K562 (cell line): ENCODE results near the gene CBX8.

Source experiments
- ARHGAP35 ChIP-seq: fragments of 450-650 bp; IDR thresholded peaks from 2 replicates; pipeline ENCODE4 v1.6.1; 2018; ENCODE audit not compliant: partially characterized antibody
- ATF2 ChIP-seq: sonication (generic); formaldehyde crosslinking; IDR thresholded peaks from 2 replicates; pipeline ENCODE4 v1.8.1; 2022; ENCODE audit warnings: missing genetic modification reagents
- HMGN3 ChIP-seq: IDR thresholded peaks from 2 replicates; pipeline ENCODE4 v1.6.1; 2011; ENCODE audit warnings: borderline replicate concordance, low read depth, mild to moderate bottlenecking, mixed read lengths, low read length; ENCODE audit not compliant: insufficient read length; ENCODE audit errors: extremely low read depth
- KLF16 ChIP-seq: IDR thresholded peaks from 2 replicates; pipeline ENCODE4 v1.6.1; 2016; ENCODE audit warnings: antibody characterized with exemption
- NFXL1 ChIP-seq: fragments of 450-650 bp; formaldehyde crosslinking; IDR thresholded peaks from 2 replicates; pipeline ENCODE4 v1.4.0; 2021; ENCODE audit warnings: mild to moderate bottlenecking
- SMARCC2 ChIP-seq: fragments of 450-650 bp; IDR thresholded peaks from 2 replicates; pipeline ENCODE4 v1.6.1; 2017; ENCODE audit warnings: antibody characterized with exemption, moderate library complexity, mild to moderate bottlenecking, low read depth
- ZC3H8 ChIP-seq: fragments of 450-650 bp; IDR thresholded peaks from 2 replicates; pipeline ENCODE4 v1.6.1; 2017
- ZNF347 ChIP-seq: fragments of 450-650 bp; formaldehyde crosslinking; IDR thresholded peaks from 2 replicates; pipeline ENCODE4 v1.4.0; 2020; ENCODE audit warnings: low read depth, mild to moderate bottlenecking, moderate library complexity

- no peak for TF ChIP-seq ARHGAP35
- no peak for TF ChIP-seq ZC3H8
- no peak for TF ChIP-seq ATF2 (CRISPR knock-in tag)
- TF ChIP-seq KLF16 = no peak
- no peak for TF ChIP-seq HMGN3
- no peak for TF ChIP-seq NFXL1 (CRISPR knock-in tag)
- TF ChIP-seq SMARCC2 = no peak
- no peak for TF ChIP-seq ZNF347 (CRISPR knock-in tag)
These were observed 53.9 kb downstream of the CBX8 start for GRCh38 chr17:79742951-79743476.
